HG03196 (cell line): Measurements from ENCODE around the gene INTS2.
A peak's percentile ranks its signal among the peaks of the same experiment; 100 is the strongest.
"Not testable (repeated sequence)": the region's sequence is repeated elsewhere in the genome, so short reads cannot be mapped to it uniquely, and the experiment has no call there.

Experiments
- ATAC-seq: cut with Tn5 transposase; IDR thresholded peaks from one replicate; pipeline ENCODE4 v1.9.1; 2021; ENCODE audit not compliant: unreplicated experiment

The INTS2 gene

DNA sequence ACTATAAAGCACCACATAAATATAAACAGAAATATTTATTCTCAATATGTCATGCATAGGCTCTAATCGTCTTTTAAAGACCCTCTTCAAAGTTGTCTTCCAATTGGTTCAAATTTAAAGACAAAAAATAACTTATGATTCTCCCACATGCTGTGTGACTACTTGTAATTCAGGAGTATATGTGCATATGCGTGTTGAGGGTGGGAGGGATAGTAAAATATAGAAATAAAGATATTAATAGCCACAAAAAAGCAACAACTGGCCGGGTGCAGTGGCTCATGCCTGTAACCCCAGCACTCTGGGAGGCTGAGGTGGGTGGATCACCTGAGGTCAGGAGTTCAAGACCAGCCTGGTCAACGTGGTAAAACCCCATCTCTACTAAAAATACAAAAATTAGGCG lies 33.5 kb downstream of the INTS2 start:
- not testable (repeated sequence) for ATAC-seq

DNA sequence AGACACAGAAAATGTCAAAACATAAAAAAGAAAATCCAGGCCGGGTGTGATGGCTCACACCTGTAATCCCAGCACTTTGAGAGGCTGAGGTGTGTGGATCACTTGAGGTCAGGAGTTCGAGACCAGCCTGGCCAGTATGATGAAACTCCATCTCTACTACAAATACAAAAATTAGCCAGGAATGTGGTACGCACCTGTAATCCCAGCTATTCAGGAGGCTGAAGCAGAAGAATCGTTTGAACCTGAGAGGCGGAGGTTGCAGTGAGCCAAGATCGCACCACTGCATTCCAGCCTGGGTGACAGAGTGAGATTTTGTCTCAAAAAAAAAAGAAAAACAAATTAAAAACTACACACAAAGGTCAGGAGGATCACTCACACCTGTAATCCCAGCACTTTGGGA lies 40.0 kb downstream of the INTS2 start:
- ATAC-seq: not testable (repeated sequence)

DNA sequence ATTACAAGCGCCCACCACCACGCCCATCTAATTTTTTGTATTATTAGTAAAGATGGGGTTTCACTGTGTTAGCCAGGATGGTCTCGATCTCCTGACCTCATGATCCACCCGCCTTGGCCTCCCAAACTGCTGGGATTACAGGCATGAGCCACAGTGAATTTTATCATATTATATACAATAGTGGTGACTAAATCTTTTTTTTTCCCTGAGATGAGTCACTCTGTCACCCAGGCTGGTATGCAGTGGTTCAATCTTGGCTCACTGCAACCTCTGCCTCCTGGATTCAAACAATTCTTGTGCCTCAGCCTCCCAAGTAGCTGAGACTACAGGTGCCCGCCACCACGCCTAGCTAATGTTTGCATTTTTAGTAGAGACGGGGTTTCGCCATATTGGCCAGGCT lies 41.9 kb downstream of the INTS2 start:
- ATAC-seq: not testable (repeated sequence)

DNA sequence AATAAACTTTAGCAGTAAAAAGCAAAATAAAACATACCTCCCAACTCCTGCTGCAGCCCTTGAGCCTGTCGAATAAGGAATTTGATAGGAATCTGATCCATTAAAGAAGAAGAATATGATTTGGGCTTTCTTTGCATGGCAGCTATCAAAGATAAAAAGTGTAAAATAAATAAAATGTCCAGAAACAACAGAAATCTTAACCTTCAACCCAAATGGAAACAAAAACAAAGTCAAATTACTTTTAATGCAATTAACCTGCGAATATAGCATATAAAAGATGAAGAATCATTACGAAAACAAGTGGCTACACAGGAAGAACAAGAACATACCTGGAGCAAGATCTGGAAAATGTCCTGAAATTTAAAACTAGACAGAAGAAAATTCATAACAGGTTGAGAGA lies 42.9 kb downstream of the INTS2 start:
- no peak for ATAC-seq

DNA sequence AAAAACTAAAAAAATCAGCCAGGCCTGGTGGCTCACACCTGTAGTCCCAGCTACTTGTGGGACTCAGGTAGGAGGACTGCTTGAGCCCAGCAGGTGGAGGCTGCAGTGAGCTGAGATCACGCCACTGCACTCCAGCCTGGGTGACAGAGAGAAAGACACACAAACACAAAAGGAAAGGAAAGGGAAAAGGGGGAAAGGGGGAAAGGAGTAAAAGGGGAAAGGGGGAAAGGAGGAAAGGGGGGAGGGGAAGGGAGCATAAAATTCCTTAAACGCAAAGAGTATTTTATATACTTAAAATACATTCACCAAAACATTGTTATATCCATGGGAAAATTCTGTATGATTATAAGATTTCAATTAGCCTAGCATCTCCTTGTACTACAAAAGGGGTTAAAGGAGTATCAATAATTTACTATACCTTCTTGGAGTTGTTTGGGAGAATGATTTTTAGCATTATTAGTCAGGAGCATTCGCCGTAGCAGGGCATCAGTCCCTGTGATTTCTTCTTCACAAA lies 47.1 kb downstream of the INTS2 start:
- no peak for ATAC-seq

DNA sequence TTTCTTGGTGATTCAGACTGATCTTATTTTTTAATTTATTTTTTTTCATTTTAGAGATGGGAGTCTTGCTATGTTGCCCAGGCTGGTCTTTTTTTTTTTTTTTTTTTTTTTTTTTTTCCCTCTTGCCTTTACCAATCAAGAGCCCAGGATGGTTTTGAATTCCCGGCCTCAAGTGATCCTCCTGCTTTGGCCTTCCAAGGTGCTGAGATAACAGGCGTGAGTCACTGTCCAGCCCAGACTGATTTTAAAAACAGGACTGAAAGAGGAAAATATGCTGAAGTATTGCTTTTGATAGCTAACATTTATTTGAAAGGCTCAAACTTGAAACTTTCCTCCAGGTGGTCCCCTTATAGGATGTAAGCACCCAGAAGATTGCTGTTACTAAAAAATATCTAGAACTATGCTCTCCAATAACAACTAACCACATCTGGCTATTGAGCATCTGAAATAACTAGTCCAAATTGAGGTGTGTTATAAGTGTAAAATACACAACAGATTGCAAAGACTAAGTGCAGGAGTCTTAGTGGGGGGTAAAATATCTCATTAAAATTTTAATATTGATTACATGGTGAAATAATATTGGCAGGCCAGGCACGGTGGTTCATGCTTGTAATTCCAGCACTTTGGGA lies 48.7 kb downstream of the INTS2 start:
- no peak for ATAC-seq

DNA sequence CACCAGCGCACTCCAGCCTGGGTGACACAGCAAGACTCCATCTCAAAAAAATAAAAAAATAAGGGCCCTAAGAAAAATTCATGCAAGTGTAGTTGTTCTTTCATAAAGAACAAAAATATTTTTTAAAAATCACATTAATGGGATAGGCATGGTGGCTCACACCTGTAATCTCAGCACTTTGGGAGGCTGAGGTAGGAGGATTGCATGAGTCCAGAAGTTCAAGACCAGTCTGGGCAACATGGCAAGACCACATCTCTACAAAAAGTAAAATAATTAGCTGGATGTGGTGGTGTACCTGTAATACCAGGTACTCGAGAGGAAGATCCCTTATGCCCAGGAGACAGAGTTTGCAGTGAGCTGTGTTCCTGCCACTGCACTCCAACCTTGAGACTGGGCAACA lies 49.3 kb downstream of the INTS2 start:
- no peak for ATAC-seq

DNA sequence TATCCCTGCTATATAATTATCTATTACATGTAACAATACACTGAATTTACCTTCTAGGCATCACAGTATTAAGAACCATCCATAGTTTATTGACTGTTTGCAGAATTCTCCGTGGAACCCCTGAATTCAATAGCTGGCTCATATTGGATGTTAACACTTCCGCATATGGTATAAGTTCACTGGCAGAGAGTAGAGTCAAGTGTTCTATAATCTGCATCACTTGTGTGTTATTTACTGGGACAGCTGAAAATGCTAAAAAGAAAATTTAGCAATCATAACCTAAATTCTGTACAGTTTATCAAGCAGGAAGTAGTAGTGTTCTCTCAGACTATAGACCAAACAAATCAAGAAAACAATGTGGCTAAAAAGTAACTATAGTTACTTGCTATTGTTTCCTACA lies 49.9 kb downstream of the INTS2 start:
- ATAC-seq: no peak

DNA sequence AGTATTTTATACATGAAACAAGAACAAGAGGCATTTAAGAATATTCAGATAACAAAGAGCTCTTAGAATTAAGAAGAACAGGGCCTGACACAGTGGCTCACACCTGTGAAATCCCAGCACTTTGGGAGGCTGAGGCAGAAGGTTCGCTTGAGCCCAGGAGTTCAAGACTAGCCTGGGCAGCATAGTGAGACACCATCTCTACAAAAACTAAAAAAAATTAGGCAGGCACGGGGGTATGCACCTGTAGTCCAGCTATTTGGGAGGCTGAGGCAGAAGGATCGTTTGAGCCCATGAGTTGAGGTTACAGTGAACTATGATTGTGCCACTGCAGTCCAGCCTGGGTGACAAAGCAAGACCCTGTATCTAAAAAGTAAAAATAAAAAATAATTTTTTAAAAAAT lies 52.0 kb downstream of the INTS2 start:
- ATAC-seq: no peak

DNA sequence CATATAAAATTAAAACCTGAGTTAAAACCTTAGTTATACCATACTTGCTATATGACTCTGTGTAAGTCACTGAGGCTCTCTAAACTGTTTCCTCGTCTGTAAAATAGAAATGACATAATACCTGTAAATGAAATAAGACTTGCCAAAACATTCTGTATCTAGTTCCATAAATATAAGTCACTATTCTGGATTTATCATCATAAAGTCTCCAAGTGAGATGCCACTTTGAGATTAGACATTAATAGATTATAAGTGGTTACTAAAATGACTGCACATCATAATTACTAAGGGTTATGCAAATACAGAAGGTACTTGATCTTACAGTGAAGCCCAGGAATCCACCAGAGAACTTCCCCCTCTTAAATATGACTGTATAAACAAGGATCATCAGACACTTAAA lies 52.5 kb downstream of the INTS2 start:
- ATAC-seq: no peak

DNA sequence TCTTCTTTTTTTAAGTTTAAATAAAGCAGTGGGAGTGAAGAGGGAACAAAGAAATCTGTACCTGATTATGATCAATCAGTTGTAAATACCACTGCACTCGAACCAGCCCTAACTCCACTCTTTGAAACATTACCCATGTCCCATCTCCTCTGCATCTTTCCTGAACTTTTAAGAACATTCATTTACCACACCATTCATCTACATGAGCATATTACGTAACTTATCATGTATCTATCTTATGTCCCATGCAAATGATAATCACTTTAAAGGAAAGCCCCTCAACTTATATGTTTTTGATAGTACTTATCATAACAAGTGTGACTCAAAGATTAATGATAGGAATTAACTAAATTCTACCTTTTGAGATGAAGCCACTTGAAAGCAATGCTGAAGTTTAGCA lies 53.7 kb downstream of the INTS2 start:
- no peak for ATAC-seq

DNA sequence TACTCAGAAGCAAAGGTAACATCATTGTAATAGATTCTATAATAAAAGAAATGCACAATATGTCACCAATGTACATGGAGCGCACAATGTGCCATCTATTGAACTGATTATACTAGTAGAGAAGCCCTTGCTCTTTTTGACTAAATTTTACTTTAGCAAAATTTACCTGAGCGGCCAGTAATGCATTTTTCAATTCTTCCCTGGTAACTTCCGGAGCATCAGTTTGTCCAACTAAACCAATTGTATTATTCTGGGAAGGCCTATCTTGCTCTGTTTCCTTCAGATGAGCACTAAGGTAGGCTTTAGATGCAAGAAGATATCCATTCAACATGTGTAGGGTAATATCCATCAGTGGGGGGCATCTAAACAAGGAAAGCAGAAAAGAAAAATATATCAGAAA lies 55.7 kb downstream of the INTS2 start:
- ATAC-seq: no peak

DNA sequence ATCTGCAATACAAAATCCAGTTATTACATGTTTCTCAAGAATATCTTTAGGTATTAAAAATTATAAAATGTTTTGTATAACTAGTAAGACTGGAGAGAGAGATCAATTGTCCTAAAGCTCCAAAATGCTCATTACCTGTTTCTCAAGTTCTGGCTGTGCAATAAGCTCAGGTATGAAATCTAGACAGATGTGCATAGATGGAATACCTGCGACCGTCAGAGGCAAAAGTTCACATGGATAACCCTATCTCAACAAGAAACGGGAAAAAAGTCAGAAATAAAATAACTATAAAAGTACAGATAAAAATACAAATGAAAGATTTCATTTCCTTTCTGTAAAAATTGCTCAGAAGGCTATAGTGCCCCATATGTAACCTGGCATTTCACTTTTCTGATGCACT lies 58.6 kb downstream of the INTS2 start:
- no peak for ATAC-seq

DNA sequence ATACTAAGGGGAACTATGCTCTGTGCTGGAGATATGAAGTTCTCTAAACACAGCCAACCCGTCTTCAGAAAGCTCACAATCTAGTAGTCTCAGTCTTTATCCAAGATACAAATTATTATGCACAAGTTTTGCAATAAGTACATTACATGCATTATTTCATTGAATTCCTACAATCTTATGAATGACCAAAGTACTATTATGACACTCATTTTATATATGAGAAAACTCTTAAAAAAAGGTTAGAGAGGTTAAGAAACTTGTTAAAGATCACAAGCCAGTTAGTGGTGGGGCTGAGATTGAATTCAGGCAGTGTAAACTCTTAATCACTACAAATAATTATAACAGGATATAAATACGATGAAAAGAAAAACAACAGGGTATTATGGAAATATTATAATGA lies 59.7 kb downstream of the INTS2 start:
- no peak for ATAC-seq

DNA sequence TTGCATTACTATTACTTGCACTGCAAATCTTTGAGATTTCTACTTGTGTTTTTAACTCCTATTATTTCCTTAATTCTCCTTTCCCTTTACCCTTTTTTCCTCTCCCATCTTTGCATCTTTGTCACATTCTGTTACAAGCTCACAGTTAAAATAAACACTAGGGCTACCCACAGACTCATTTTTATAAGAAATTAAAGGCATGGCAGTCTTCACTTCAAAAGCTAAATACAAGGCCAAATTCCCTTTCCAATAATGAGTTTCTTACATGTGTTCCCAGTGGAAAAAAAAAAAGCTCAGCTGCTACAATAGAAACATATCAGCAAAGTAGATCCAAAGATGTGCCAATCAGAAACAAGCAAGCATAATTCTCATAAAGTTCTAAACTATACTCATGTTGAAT lies 60.7 kb downstream of the INTS2 start:
- ATAC-seq: no peak

DNA sequence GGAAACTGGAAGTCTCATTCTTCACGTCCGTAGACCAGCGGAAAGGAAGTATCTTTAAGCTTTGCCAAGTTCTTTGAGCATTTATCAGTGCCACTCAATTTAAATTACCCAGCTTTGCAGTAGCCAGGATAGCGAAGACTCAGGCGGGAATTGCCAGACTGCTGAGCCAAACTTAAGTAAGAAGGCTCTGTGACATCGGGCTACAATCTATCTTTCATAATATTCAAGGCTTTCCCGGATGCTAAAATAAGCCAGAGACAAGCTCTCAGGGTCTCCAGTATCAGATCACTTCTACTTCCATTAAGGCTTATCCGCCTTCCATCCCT lies 64.0 kb downstream of the INTS2 start:
- ATAC-seq: peak; percentile 13

DNA sequence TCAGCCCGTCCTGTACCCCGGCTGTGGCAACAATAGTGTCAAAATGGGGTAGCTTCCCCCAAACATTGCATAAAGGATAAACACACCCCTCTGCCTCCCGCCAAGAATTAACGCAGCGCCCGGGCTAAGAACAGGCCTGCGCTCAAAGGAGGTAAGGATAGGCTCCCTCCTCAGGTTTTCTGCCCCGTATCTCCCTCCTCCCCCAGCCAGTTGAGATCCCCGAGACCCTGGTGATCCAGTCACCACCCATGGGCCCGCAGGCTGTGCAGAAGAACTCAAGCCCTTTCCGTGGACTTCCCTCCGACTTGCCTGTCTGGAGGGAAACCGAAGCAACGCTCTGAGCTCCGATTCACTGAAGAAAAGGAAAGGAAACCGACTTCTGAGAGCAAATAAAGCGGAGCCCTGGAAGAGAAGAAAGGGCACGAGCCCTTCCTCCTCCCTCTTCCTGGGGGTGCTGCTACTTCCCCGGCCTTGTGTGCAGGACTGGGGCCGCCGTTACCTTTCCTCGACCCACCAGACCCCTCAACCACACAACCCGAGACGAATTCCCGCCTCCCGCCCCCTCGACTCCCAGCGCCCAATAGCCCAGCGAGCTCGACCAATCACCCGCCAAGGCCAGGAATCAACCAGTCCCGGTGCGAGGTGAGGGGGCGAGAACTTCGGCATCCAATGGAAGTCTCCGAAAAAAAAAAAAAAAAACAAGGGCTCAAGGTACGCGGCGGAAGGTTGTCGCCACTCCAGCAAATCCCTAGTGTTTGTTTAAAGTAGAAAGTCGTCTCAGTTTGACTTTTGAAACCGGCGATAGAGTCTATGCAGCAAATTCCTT lies 64.6 kb downstream of the INTS2 start, which contains the start of gene BRIP1:
Gene BRIP1 (minus strand): TSS at position 554 of the 826 bp plus-strand sequence. CDS start 1,989 bp downstream, outside the sequence.
- peak; percentile 92 for ATAC-seq

DNA sequence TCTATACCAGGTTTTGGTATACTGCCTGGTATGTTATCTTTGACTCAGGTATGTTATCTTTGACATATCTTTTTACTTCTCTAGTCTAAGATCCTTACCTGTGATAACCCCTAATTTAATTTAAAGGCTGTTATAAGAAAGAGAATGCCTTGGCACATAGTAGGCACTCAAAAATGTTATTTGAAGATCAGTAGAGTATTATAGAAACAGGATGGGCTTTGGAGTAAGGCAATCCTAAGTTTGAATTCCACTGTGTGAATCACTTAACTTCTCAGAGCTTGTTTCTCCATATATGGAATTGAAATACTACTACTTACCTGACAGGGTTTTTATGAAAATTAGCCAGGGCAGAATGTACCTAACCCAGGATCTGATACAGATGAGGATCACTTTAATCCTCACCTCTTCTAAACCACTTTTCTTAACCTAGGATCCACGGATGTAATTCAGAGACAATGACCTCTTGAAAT lies 65.6 kb downstream of the INTS2 start:
- ATAC-seq: no peak

DNA sequence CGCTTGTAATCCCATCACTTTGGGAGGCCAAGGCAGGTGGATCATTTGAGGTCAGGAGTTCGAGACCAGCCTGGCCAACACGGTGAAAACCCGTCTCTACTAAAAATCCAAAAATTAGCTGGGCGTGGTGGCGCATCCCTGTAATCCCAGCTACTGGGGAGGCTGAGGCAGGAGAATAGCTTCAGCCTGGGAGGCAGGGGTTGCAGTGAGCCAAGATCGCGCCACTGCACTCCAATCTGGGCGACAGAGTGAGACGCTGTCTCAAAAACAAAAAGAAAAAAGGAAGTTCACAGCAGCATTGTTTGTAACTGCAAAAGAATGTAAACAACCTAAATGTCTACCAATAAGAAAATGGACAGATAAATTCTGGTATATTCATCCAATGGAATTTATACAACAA lies 67.4 kb downstream of the INTS2 start:
- ATAC-seq: not testable (repeated sequence)

DNA sequence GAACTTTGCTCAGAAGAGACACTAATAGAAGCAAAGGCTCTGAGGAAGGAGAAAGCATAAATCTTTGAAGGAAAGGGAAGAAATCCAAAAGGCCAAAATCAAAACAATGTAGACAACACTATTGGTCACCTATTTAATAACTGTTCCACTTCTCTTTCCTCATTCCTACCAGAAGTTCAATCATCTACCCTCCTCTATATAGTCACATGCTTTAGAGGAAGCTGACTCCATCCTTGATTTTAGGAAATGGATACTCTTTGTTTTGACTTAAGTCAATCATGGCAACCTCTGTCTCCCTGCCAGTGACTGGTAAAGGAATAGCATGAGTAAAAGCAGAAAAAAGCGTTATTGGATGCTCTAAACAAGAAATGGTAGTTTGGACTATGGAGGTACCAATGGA lies 71.7 kb downstream of the INTS2 start:
- no peak for ATAC-seq

DNA sequence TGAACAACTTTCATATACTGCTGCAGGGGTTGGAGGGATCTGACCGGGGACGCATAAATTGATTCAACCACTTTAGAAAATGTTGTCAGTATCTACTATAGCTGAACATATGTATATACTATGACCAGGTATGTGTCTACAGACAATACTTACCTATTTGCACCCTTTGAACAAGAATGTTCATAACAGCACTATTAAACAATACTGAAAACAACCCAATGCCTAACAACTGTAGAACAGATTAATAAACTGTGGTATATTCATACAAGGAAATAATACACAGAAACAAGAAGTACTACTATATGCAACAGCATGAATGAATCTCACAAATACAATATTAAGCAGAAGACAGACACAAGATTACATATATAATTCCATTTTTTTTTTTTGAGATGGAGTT lies 74.9 kb downstream of the INTS2 start:
- no peak for ATAC-seq

DNA sequence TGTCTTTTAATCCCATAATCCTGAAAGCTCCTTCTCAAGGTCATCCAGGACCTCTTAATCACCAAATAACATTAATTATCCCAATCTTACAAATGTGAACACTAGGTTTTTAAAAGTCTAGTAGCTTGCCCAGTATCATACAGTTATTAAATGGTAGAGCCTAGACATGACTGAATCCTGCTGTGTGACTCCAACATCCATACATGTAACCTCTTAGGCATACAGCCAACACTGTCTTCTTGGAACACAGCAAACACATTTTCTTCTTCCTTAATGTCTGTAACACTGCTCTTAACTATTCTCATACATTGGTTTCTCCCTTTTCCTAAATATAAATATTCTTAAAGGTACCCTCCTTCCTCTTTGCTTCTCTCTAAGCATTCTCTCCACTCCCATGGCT lies 78.1 kb downstream of the INTS2 start:
- no peak for ATAC-seq
